GM19025 (cell line): ENCODE measurements around the gene S1PR4.
A peak's percentile ranks its signal among the peaks of the same experiment; 100 is the strongest.

Experiments
- ATAC-seq: cut with Tn5 transposase; IDR thresholded peaks from one replicate; pipeline ENCODE4 v1.9.1; 2021; ENCODE audit warnings: mild to moderate bottlenecking, low read depth, moderate library complexity; ENCODE audit not compliant: unreplicated experiment

Gene S1PR4, protein sequence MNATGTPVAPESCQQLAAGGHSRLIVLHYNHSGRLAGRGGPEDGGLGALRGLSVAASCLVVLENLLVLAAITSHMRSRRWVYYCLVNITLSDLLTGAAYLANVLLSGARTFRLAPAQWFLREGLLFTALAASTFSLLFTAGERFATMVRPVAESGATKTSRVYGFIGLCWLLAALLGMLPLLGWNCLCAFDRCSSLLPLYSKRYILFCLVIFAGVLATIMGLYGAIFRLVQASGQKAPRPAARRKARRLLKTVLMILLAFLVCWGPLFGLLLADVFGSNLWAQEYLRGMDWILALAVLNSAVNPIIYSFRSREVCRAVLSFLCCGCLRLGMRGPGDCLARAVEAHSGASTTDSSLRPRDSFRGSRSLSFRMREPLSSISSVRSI

DNA sequence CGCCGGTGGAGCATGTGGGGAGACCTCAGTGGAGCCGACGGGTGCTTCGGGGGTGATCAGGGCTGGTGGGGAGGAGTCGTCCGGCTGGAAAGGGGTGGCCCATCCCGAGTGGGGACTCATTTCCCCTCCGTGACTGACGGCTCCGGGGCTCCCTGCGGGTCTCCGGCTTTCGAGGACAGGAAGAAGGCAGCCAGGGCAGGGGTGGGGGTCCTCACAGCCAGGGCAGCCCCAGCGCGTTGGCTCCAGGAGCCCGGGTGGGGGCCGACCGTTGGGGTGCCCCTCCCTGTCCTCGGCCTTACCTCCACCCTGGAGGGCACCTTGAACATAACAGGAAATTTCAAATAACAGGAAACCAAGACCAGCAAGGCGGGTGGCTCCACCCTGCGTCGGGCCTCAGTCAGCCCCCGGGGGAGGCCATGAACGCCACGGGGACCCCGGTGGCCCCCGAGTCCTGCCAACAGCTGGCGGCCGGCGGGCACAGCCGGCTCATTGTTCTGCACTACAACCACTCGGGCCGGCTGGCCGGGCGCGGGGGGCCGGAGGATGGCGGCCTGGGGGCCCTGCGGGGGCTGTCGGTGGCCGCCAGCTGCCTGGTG, at the start of gene S1PR4:
S1PR4 (plus strand) TSS at position 393 of the 596 bp plus-strand sequence; CDS start at position 417, 24 bp downstream.
- peak; percentile 38 for ATAC-seq

DNA sequence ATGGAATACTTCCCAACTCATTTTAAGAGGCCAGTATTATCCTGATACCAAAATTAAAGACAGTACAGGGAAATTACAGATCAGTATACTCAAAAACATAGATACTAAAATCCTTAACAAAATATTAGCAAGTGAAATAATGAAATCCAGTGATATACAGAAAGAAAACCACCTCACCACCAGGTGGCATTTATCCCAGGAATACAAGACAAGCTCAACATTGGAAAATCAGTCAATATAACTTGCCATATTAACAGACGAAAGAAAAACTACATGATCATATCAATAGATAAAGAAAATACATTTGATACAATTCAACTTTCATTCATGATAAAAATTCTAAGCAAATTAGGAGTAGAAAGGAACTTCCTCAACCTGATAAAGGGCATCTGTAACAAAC, 49.5 kb upstream of the S1PR4 start:
- no peak for ATAC-seq

DNA sequence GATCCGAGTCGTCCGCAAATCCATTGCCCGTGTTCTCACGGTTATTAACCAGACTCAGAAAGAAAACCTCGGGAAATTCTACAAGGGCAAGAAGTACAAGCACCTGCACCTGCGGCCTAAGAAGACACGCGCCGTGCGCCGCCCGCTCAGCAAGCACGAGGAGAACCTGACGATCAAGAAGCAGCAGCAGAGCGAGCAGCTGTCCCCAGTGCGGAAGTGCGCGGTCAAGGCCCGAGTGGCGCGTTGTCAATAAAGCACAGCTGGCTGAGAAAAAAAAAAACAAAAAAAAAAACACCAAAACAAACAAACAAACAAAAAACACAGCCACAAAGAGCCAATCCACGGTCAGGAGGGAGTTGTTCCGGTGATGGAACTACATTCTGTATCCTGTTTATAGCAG, 47.4 kb upstream of the S1PR4 start:
- ATAC-seq = no peak

DNA sequence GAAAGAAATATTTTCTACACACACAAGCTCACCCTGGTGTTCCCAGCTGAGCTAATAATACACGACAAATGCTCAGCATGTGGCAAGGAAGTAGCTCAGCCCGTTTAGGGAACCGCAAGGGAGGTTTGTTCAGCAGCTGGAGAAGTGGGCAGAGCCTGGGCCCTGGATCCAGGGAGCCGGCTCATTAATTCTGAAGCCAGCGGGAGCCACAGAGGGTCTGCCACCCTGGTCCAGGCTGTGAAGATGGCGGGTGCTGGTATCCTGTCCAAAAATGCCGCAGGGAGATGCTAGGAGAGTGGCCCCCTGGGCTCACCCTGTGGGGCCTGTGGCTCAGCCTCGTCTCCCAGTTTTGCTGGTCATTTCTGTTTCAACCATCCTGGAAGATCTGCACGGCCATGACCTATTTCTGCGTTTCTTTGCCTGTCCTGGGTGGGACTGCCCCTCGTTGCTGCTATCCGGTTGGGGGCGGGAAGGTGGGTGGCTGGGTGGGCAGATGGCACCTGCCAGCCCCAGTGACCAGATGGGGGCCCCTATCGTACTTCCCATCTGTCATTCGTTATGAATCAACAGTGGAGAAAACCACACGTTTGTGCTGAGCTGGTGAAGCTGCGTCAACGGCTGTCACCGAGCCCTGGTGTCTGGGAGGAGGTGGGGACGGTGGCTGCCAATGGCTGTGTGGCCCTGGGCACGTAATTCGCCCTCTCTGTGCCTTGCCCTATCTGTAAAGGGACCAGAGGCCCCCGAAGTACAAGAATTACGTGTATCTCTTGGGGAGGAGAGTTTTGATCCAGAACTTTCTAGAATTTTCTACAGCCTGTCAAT, 45.4 kb upstream of the S1PR4 start:
- peak; percentile 59 for ATAC-seq

DNA sequence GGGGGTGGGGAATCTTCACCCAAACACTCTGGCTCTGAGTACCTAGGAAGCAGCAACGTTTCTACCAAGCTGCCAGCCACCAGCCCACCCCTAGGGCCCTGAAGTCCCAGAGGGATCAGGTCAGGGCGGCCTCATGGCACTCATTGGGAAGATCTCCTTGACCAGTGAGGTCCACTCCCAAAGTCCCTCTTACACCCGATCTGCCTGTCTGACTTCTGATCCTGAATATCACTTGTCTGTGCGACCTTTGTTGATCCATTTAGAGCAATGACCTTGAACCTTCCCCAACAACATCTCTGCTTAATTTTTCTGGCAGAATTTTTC, 44.8 kb upstream of the S1PR4 start:
- ATAC-seq = no peak

DNA sequence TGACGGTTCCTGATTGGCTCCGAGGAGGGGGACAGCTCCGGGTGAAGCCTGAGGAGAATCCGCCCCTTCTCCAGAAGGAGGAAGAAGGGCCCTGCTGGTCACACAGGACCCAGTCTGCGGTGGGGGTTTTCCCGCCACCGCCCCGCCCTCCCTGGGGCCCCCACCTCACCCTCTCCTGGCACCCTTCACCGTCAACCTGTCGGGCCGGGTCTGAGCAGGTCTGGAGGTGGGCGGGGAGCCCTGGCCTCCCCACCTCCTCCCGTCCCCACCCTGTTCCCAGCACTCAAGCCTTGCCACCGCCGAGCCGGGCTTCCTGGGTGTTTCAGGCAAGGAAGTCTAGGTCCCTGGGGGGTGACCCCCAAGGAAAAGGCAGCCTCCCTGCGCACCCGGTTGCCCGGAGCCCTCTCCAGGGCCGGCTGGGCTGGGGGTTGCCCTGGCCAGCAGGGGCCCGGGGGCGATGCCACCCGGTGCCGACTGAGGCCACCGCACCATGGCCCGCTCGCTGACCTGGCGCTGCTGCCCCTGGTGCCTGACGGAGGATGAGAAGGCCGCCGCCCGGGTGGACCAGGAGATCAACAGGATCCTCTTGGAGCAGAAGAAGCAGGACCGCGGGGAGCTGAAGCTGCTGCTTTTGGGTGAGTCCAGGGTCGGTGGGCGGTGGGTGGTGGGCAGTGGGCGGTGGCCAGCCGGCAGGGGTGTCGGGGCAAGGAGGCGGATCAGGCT, 42.4 kb upstream of the S1PR4 start, which contains the start of gene GNA15:
GNA15 (plus strand) TSS at position 73 of the 723 bp plus-strand sequence; CDS start at position 491, 418 bp downstream.
- ATAC-seq = no peak

DNA sequence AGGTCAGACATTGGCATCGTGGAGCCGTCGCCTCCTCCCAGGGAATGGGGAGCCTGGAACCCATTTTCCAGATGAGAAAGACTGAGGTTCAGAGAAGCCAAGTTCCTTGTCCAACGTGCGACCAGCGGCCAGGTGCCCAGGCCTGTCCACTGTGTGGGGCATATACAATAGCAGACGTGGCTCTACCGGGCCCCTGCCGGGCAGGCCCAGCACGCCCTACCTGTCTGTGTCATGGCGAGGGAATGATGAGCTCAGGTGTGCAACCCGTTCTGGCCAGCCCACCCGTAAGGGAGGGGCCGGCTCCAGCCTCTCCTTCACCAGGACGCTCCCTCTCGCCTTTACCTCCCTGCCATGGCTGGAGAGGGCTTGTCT, 41.9 kb upstream of the S1PR4 start:
- ATAC-seq = no peak

DNA sequence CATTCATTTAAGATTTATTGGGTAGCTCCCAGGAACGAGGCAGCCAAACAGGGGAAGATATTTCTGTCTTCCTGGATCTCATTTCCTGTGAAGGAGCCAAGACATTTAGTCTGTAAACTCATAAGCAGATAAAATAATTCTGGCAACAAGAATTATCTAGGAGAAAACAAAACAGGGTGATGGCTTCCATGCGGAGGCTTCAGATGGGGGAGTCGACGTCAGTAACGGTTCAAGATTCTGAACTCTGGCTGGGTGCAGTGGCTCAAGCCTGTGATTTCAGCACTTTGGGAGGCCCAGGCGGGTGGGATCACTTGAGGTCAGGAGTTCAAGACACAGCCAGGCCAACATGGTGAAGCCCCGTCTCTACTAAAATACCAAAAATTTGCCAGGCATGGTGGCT, 41.5 kb upstream of the S1PR4 start:
- ATAC-seq = no peak

DNA sequence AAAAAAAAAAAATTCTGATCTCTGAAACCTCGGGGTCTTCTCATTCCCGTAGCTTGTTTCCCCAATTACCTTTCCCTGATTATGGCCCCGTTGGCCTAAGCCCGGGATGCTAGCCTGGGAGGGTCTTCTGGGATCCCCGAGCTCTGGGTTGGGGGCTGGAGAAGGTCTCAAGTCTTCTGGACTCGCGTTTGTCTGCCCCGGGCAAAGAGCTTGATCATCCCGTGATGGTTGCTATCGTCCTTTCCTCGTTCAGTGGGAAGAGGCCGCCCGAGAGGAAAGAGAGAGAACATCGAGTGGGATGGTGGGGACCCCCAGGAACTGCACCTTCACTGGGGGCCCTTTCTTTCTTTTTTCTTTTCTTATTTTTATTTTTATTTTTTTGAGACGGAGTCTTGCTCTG, 40.3 kb upstream of the S1PR4 start:
- ATAC-seq = no peak

DNA sequence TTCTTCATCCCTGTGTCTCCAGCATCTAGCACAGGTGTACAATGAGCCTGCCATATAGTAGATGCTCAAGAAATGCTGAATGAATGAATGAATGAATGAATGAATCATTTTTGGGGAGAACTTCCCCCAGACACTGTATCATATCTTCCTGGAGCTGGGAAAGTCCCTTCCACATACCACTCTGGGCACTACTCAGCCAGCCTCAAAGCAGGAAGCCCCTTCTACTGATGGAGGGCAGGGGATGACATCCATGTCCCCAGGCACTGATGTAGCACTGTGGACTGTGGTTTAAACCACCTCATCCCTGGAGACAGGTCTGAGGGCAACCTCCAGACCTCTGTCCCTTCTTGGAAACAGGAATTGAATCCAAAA, 37.9 kb upstream of the S1PR4 start:
- no peak for ATAC-seq

DNA sequence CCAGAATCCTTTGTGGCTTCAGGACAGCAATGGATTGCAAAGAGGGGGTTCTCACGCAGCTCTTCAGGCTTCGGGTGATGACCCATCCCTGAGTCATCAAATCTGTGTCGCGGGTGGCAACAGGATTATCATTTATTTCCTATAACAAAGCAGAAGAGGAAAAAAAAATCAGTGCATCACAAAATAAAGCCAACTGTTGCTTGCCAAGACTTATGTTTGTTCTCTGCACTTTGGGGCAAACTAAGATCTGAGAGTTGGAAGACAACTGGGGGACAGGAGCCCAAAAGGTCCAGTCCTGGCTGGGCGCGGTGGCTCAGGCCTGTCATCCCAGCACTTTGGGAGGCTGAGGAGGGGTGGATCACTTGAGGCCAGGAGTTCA, 36.3 kb upstream of the S1PR4 start:
- no peak for ATAC-seq

DNA sequence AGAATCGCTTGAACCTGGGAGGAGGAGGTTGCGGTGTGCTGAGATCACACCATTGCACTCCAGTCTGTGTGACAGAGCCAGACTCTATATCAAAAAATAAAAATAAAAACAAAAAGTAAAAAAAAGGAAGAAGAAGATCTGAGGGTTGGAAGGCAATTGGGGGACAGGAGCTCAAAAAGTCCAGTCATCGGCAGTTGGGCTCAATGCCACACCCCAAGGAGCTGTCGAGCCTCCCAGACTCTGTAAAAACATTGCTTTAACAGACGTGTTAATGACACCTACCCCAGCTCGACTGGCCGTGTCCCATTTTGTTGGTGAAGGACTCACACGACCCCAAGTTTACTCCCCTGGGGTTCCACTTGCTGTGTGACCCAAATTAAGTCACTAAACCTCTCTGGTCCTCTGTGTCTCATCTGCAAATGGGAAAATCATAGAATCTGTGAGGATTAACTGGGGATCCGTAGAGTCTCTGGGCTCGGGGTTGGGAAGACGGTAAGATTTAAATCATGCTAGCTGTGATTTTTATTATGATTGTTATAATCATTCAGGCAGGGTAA, 35.7 kb upstream of the S1PR4 start:
- no peak for ATAC-seq

DNA sequence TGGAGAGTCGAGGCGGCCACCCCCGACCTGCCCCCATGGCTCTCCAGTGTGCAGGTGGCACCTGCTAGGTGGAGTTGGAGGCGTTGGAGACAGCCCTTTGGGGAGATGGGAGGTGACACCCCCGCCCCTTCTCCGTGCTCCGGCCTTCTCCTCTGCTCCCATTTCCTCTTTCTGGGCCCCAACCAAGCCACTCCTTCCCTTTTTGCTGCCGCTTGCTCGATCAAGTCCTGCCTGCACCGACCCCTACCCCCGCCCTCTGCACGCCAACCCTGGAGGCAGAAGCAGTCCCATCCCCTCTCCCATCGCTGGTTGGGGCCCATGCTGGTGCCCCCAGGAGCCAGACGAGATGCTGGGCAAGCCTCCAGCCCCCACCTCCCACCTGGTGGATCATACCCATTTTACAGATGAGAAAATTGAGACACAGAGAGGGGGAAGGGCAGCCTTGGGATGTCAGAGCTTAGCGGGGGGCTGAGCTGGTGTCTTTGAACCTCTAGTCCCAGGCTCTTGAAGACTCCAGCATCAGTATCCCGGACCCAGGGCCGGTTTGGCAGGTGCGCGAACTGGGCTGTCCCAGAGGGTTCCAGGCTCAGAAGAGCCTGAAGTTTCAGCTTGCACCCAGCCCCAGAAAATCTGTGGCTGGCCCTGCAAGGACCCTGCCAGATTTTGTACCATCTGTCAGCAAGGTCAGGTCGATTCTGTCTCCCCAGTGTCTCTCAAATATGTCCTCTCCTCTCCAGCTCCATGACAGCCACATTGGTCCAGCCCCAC, 32.5 kb upstream of the S1PR4 start:
- no peak for ATAC-seq

DNA sequence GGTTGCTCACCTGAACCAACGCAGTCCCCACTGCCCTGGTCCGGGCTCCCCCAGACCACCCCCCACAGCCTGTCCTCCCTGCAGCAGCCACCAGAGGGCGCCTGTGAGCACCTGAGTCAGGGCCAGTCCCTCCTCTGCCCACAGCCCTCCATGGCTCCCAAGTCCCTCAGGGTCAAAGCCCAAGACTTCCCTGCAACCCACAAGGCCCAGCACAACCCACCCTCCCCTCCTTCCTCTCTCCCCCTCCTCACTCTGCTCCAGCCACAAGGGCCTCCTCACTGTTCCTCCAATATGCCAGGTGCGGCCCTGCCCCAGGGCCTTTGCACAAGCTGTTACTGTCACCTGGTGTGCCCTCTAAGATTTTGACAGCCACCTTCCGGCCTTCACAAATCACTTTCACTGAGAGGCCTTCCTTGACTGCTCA, 31.9 kb upstream of the S1PR4 start:
- ATAC-seq = no peak

DNA sequence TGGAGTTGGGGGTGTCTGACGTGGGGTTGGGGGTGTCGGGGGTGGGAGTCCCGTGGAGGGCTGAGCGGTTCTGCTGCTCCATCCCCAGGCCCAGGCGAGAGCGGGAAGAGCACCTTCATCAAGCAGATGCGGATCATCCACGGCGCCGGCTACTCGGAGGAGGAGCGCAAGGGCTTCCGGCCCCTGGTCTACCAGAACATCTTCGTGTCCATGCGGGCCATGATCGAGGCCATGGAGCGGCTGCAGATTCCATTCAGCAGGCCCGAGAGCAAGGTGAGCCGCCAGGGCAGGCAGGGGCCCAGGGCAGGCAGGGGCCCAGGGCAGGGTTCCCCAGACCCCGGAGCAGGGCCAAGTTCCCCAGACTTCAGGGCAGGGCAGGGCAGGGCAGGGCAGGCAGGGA, 30.1 kb upstream of the S1PR4 start:
- ATAC-seq = no peak

DNA sequence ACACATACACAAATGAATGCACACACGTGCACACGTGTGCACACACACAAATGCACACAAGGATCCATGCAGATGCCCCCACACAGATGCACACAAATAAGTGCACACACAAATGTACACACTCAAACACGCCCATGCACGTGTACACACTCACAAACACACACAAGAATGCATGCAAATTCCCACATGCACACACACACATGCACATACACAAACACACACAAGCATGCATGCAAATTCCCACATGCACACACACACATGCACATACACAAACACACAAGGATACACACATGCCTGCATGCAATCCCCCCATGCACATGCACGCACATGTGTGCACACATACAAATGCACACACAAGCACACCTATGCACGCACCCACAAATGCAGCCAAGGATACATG, 29.5 kb upstream of the S1PR4 start:
- no peak for ATAC-seq

DNA sequence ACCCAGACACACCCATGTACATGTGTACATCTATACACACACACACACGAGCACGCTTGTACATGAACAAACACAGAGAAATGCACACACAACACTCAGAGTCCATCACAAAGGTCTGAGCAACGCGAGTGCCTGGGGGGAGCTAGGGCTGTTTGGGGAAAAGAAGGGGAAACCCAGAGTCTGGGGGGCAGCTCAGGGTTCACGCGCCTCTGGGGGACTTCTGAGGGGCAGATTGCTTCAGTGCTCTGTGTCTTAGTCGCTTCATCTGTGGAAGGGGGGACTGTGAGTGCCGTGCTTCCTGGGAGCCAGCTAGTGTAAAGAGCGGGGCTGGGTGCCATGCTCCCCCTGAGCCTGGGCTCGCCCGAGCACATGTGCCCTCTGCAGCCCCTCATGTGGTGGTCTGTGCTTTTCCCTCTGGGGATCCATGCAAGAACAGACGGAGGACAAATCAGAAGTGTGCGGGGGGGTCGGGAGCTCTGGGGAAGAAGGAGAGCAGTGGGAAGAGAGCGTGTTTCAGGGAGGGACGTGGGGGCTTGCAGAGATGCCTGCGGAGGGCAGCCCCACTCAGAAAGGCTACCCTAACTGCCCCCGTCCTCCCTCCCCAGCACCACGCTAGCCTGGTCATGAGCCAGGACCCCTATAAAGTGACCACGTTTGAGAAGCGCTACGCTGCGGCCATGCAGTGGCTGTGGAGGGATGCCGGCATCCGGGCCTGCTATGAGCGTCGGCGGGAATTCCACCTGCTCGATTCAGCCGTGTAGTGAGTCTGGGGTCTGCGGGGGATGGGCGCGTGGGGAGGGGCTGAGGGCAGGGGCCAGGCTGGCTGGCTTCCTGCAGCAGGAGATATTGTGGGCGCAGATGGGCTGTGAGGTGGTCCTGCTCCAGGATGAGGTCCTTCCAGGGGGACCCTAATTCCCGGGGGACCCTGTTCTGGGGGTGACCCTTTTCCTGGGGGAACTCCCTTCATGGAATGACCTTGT, 28.8 kb upstream of the S1PR4 start:
- ATAC-seq = no peak

DNA sequence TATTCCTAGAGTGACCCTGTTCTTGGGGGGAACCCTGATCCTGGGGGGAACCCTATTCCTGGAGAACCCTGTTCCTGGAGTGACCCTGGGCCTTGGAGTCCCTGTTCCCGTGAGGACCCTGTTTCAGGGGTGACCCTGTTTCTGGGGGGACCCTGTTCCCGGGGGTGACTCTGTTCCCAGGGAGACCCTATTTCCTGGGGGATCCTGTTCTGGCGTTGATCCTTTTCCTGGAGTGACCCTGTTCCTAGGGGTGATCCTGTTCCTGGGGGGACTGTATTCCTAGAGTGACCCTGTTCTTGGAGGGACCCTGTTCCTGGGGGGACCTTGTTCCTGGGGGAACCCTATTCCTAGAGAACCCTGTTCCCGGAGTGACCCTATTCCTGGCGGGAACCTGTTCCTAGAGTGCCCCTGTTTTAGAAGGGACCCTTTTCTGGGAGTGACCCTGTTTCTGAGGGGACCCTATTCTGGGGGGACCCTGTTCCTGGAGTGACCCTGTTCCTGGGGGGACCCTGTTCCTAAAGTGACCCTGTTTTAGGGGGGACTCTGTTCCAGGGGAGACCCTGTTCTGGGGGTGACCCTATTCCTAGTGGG, 27.7 kb upstream of the S1PR4 start:
- no peak for ATAC-seq
